Inflammatory macrophage treated with lipopolysaccharide for 4 hours (primary cell): ENCODE results near the gene SOX5.

Source experiments
- DNase-seq: peaks from one replicate; pipeline ENCODE4 v3.0.0-alpha.2; 2020

Gene SOX5

GRCh38 chr12:23671881-23672280, 277.6 kb downstream of the SOX5 start:
- DNase-seq, result no peak

DNA sequence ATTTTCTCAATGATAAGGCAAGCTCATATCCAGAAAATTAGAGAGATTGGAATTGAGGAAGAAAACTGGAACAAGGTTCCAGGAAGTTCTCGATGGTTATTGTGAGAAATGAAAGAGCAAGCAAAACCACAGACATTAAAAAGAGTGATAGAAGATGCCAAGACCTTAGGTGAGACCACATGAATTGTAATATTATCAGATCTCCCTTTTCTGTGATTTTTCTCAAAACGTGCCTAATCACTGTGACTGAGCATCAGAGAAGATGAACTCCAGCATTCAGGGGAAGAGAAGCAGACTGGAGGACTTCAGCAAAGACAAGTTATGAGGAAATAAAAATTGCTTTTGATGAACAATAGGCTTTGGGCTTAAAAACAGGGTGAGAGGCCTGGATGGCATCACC, 278.8 kb downstream of the SOX5 start:
- DNase-seq, result no peak

GRCh38 chr12:23669691-23670090, 279.8 kb downstream of the SOX5 start:
- DNase-seq, result no peak

DNA sequence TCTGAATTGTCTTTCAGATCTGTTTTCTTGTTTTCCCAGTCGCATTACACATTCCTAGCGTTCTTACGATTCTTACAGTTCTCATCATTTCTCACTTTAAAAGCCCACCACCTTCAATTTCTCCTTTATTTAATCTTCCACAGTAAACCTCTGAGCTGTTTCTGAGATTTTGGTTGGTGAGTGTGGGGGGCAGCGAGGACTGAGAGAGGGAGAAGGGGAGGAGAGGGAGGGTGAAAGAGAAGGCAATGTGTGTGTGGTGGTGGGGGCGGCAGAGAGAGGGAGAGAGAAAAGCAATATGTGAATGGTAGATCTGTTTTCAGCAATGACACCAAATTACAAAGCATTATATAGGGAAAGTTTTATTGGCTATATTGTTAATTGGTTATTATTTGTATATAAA, 282.6 kb downstream of the SOX5 start:
- DNase-seq, result no peak

- DNase-seq, result no peak
Measured at GRCh38 chr12:23662966-23663365, 286.5 kb downstream of the SOX5 start.

GRCh38 chr12:23659131-23659530, 290.3 kb downstream of the SOX5 start:
- DNase-seq, result no peak

DNA sequence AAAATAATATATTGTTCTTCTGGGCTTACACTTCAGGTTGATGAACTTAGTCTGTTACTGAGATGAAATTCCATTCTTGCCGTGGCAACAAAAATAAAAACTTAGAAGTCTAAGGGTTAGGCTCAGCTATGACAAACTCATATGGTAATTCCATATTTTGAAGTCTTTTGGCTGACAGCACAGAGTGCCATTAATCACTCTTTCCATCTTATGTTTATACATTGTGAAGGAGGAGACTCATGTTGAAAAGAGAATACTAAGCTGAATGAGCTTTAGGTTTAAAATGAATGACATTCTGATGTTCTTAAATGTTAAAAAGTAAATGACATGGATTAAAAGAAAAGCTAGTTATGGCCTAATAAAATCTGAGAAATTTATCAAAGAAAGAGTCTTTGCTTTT, 291.9 kb downstream of the SOX5 start:
- DNase-seq, result no peak

DNA sequence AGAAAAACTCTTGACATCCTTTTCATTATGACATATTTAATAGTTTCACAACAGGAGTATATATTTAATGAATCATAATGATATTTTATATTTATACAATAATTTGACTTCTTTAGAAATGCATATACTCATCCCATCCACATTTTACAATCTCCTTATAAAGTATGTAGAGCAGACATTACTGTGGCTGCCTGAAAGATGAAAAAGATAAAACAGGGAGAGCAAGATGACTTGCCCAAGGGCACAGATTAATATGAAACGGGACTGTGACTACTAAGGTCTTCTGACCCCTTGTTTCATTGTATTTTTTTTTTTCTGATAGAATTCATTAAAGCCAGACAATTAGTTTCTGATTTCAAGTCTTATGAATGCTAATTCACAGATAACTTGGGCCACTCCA, 293.6 kb downstream of the SOX5 start:
- DNase-seq, result no peak

DNA sequence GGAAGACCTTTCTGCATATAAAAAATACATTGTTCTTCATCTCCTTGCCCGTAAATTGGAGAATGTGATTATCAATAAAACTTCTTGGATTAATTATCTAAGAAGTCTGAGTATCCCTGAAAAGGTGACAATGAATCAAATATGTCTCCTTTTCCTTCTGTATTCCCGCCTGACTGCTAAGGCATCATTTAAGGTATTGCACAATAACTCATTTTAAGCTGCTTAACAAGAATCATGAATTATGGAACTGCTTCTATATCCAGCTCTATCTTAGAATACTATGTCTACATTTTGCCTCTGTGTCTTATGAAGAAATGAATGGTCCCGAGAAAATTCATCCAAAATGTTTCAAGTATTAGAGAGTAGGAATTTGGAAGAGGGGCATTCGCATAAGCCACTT, 294.4 kb downstream of the SOX5 start:
- no peak for DNase-seq

DNA sequence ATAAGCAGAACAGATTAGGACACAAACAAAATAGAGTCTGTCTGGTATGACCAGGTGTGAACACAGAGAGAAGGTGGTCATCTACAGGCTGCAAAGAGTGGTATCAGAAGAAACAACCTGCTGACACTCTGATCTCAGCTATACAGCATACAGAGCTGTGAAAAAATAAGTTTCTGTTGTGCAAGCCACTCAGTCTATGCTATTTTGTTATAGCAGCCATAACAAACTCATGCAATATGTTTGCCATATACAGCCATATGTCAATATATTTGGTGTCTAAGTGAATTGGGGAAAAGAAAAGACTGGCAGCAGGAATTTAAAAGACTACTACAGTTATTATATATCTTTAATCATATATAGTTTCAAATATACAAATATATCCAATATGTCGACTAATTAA, 300.9 kb downstream of the SOX5 start:
- no peak for DNase-seq

GRCh38 chr12:23640754-23641153, 308.7 kb downstream of the SOX5 start:
- no peak for DNase-seq

GRCh38 chr12:23634344-23634743, 315.1 kb downstream of the SOX5 start:
- no peak for DNase-seq

DNA sequence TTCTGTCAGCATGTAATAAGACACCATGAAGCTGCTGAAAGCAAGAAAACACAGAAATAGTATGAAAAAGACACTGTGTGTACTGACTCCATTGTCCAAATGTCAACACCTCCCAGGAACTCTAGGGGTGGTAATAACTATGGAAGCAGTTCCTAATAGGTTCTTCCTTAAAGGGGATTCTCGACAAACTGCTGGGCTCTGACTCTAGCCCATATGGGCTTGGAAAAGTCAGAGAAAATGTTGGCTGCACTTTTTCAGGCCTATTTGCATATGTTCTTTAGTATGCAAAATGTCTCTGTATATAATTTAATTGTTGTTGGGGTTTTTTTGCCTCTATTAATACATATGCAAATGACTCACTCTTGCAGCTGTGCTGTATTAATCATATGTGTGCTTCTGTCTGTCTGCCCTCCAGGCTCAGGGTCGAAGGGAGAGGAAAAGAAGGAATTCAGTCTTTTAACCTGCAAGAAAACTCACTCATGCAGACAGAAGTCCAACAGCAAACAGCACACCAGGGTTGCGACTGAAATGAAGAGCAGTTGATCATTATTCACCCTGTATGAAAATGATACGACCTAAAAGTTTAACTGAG, 317.6 kb downstream of the SOX5 start:
- no peak for DNase-seq

DNA sequence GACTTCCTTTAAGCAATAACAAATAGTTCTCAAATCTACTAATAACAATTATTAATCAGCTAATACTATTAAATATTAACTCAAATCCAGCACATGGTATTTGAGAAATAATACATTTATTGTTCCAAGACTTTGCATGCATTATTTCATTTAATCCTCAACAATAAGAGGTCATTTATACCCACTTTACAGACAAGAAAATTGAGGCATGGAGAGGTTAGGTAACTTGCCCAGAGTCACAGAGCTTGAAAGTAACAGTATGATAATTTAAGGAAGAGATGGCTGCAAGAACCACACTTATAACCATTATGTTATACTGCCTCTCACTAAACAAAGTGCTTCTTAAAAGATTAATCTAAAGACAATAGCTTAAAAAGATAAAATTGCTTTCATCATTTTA, 318.9 kb downstream of the SOX5 start:
- DNase-seq, result no peak

GRCh38 chr12:23628806-23629205, 320.7 kb downstream of the SOX5 start:
- DNase-seq, result no peak

DNA sequence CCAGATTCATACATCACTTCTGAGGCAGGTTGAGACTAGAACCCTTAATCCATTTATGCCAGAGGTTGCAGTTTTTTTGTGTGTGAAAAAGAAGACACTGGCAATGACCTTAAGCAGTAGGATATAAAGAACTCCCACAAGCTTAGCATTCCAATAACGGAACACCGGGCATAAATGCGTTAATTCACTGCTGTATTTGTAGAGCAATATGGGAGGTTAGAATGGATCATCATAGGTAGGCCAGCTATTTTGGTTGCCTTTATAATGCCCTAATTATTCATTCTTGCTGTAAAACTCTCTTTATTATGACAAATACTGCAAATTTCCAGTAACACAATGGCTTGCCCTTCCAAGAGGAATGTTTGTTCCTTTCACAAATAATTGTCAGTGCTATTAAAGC, 322.7 kb downstream of the SOX5 start:
- DNase-seq, result no peak

GRCh38 chr12:23621900-23622299, 327.6 kb downstream of the SOX5 start:
- DNase-seq, result no peak

DNA sequence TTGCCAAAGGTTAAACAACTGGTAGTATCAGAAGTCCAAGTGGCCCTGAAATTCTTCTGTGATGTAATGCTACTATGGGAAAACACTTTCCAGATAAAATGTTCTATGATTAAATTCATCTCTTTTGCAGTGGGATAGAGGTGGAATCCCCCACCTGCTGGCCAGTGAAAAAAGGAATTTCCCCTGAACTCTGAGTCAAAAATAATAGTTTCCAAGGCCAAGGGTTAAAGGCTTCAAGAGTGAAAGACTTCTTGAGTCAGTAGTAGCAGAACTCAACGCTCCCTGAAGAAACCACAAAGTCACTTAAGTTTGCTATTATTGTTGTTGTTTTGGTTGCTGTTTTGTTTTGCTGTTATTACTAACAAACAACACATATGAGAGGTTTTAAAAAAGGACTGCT, 330.8 kb downstream of the SOX5 start:
- no peak for DNase-seq

DNA sequence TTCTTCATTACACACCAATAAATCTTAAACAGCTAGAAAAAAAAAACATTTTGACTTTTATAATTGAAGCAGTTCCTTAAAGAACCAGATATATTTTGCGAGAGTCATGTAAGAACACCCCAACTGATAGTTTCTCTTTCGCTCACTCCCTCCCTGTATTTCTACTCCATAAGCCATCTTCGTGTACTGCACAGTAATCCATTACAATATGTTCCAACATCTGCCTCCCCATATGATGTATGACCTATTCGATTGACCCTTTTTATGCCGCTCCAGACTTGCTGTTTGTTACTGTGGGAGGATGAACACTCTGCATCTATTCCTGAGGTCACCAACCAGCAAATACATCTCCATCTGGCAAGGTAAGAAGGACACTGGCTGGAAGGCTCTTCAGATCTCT, 331.7 kb downstream of the SOX5 start:
- no peak for DNase-seq

GRCh38 chr12:23614280-23614679, 335.2 kb downstream of the SOX5 start:
- DNase-seq, result no peak

DNA sequence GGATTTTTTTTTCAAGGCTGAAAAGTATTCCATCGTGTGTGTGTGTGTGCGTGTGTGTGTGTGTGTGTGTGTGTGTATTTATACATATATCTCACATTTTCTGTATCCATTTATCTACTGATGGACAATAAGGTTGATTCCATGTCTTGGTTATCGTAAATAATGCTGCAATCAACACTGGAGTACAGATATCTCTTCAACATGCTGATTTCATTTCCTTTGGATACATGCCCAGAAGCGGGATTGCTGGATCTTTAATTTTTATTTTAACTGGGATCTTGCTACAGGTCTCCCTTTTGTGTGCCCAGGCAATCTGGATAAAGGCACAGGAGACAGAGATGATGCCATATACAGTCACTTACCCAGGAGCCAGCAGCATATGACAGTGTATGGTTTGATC, 338.1 kb downstream of the SOX5 start:
- DNase-seq, result no peak

DNA sequence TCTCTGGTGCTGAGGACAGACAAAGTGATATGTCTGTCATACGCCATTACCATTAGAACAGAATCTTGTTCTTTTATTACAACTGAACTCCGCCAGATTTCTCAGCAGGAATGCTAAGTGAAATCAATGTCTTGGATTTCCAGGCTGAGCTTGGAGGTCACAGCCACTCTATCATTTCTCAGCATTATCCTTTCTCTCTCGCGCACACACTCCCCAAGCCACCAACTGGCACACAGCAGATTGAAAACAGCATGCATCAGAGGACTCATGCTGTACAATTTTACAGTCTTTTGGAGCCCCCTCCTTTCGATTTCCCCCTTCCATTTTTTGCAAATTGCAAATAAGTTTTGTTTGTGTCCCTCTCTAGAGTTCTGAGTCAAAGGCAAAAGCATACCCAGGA, 348.6 kb downstream of the SOX5 start:
- no peak for DNase-seq

DNA sequence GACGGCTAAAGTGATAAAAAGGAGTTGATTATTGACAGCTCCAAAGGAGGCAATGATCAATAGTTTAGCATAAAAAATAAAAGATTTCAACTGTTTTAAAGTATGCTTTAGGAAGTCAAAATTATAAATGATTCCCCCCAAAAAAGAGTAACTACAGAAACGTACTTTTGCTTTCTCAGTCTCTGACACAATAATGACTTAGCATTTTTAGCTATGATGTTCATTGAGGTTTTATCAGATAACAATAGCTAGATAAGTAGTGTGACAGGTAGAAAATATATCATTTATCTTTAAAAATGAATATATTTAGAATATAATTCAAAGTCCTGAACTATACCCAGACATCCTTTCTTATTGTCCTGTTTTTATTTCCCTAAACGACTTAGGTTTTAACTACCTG, 352.9 kb downstream of the SOX5 start:
- DNase-seq, result no peak

- no peak for DNase-seq
Measured at GRCh38 chr12:23587833-23588559, 361.5 kb downstream of the SOX5 start.

- no peak for DNase-seq
Measured at GRCh38 chr12:23585782-23586163, 363.7 kb downstream of the SOX5 start.
